HG03108 (cell line): ENCODE results near the gene PTPRE.

Source experiments
- ATAC-seq: cut with Tn5 transposase; IDR thresholded peaks from one replicate; pipeline ENCODE4 v1.9.1; 2021; ENCODE audit warnings: moderate library complexity; ENCODE audit not compliant: unreplicated experiment

The PTPRE gene

GRCh38 chr10:127907411-127908105 lies 655 bp downstream of the PTPRE start:
- ATAC-seq: no peak

GRCh38 chr10:127908106-127908958 lies 1.4 kb downstream of the PTPRE start:
- no peak for ATAC-seq

- ATAC-seq: no peak
These were observed 2.0 kb downstream of the PTPRE start for GRCh38 chr10:127908959-127909267.

DNA sequence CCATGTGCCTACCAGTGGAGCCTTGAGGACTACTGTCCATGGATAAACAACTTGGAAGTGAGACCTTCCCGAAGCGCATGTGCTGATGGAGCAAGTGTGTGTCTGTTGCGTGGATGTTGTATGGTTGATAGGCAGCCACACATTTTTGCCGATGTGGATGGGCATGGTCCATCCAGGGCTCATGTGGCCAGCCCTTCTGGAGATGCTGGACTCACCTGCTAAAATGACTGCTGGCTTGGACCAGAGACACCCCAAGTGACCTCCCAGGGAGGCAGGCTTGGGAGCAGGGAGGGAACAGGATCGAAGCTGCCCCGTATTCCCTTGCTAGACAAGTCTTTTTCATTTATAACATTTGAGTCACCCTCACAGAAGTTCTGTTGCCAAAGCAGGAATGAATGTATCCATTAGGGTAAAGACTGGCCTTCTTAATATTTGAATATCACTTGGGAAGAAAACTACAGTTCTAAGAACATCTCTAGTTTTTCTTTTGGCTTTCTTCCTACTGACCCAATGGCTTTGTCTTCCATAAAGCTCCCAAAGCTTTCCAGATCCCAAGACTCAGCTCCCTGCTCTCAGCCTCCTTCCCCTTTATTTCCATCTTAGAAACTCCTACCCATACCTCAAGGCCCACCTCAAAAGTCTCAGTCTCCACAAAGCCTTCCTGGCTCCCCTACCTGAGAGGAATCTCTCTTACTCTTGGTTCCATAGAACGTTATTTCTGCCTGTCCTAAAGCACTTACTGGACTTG lies 3.0 kb downstream of the PTPRE start:
- ATAC-seq: no peak

DNA sequence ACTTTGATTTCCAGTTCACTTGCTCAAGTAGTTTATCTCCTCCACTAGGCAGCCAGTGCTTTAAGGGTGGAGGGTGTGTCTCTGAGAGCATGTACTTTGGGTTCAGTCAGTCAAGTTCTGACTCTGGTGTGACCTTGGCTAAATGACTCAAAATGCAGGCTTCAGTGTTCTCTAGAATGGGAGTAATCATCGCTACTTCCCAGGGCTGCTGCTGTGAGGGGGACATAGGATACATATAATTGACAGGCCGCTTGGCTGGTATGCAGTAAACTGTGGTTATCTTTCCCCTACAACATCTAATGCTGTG lies 3.5 kb downstream of the PTPRE start:
- no peak for ATAC-seq

- no peak for ATAC-seq
These were observed 4.4 kb downstream of the PTPRE start for GRCh38 chr10:127911218-127911866.

DNA sequence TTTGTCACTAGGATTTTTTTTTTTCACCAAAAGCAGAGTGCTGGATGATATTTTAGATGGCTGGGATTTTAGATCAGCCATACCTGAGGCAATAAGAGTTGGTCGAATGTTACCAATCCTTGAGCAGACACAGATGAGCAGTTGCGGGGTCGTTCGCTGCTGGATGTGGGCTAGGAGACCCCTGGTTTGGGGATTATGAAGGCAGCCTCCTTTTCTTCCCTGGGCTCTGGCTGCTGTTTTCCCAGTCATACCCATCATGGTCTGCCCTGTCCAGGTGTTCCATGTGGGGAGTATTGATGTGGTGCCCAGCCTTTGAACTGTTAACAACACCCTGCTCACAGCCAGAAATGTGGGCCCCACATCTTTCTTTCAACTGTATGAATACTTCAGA lies 5.0 kb downstream of the PTPRE start:
- no peak for ATAC-seq

DNA sequence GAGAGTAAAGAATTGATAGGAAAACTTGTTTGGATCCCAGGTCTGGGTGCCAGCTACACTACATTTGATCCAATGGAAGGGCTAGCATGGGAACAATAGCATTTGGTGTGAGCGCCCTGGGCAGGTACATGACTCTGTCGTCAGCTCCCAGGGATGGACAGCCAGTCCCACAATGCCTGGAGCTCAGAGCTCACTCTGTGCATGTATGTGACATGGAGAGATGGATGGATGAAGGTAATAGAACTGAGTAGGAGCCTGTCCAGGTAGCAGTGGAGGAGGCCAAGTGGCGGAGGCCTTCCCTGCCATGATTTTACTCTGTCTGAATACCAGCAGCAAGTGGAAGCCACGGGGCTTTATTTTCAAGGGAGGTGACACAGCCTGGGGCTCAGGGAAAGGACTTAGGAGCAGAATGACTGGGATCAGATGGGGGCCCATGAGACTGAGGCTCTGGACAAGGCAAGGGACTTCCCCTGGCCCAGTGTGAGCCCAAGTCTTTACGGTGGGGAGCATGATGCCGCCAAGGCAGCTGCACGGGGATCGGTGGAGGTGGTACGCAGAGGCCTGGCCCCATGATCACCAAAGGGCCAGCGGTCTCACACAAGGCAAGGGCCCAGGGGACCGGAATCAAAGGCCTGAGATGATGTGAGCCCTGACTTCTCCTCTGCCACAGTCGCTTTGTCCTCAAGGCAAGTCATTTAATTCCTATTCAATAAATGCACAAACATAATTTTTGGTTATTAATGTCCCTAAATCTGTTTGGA lies 5.9 kb downstream of the PTPRE start:
- ATAC-seq: no peak

DNA sequence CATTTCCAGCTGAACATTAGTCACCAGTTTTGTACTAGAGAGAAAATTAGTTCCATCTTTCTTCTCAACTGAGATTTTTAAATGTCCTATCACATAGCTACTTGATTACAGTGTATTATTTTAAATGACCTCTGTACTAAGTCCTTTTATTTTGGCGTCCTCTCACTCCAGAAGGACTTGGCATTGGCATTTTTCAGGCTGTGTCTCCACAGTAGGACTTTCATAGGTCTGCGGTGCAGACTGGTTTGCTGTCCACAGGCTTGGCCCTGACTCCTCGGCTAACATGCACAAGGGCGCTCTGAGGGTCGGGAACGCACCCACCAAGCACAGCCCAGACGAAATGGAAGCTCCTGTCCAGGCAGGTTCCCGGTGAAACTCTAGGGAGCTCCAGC lies 6.5 kb downstream of the PTPRE start:
- ATAC-seq: no peak

- ATAC-seq: no peak
These were observed 8.4 kb downstream of the PTPRE start for GRCh38 chr10:127915324-127915723.

DNA sequence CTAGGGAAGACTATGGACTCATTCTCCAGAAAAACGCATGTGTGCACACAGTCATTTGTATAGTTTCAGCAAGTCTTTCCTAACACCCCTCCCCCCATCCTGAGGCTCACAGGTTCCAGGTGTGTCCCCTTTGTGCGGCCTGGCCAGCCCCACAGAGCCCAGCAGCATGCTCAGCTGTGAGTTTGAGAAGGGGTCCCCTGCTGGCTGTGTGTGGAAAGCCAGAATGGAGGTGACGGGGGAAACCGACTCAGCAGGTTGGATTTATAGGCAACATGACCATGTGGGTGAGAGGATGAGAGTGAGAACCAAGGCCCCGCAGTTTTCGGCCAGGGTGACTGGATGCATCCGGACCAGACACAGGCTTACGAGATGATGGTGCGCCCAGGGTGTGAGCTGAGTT lies 9.9 kb downstream of the PTPRE start:
- ATAC-seq: no peak

GRCh38 chr10:127918572-127918971 lies 11.7 kb downstream of the PTPRE start:
- no peak for ATAC-seq

DNA sequence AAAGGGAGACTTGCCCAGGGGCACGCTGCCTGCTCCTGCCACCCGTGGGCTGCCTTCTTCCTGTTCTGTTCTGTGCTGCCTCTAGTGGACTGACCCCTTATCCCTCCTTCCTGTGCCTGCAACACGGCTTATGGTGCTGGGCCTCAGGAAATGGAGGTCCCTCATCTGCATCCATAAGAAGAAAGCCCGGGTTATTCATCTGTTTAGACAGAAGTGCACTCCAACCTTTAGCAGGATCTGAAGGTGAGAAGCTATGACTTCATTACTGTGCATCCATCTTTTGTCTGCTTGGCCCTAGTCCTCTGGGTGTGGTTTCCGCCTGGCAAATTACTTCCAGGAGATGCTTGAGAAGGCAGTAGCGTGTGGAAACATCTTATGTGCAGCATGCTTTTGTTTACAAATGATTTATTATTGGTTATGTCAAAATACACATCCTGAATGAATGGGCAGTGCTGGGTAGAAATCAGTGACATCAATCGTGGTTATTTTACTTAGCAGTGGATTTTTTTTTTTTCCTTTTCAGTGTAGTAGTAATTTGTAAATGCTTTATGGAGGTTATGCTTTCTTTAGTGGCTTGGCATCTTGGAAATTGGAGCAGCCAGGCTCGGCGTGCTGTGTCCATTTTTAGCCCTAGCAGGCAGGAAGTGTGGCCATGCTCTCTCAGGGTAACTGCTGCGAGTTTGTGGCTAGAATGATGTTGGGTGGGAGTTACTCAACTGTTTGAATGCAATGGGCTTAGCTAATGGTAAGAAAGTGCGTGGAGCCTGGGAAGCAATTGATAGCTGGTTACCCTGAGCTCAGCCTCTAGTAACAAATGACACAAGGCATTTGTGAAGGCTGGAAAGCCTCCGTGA lies 12.7 kb downstream of the PTPRE start:
- ATAC-seq: no peak

DNA sequence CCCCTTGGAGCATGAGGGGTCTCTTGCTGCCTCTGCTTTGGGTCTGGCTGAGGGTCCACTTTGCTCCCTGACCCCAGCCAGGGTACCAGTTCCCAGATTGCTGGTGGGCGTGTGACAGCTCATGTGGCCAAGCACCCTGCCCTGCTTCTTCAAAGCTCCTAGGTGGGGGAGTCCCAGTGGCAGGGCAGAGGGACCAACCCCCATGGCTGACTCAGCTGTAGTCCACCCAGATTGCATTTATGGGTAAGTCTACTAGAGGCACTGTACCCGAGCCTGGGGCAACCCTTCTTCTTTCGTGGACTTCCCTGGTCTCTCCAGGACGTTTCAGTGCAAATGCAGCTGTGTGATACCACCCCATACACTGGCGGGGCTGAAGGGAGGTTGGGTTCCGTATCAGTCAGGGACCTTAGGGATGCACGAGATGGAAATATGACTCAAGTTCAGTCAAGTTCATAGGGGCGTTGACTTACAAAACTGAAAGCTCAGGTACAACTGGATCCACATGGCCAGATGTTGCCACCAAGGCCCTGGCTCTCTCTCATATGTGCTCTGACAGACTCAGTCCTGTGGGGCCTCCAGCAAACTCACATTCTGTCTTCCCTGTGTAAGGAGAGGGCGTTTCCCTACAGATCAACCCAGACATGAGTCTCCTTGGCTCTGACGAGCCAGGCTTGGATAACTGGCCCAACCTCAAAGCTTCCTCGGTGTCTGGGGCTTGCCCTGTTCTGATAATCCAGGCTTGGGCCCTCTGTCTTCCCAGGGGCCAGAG lies 13.6 kb downstream of the PTPRE start:
- no peak for ATAC-seq

GRCh38 chr10:127921075-127921752 lies 14.3 kb downstream of the PTPRE start:
- no peak for ATAC-seq

DNA sequence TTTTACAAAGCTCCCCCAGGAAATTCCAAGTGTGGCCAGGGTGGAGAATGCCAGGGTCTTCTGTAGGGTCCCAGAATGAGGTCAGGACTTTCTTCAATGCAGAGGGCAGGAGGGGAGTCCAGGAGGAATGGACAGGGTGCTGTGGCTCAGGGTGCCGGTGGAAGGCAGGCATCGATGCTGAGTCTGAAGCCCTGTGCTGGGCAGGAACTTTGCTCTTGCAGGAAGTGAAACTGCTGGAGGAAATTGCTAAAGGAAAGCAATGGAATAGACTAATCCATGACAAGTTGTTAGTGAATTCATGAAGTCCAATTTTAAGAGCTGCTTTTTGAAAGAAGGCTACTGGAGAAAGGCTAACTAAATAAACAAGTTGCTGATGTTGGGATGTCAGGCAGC lies 14.8 kb downstream of the PTPRE start:
- ATAC-seq: no peak

DNA sequence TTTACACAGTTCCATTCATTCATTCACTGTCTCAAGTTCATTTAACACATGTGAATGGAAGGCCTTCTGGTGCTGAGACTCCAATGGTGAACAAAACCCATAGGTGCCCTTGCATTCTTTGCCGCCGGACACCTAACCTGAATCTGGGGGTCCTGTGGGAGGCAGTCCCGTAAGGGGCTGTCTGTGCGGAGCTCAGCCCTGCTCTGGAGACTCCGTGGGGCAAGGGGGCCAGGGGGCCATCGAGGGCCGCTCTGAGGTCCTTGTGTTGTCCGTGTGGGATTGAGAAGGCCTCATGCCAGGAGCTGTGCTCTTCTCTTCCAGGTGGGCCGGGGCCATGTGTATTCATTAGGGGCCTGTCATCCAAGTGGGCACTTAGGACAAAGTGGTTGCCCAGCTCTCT lies 15.3 kb downstream of the PTPRE start:
- ATAC-seq: no peak

DNA sequence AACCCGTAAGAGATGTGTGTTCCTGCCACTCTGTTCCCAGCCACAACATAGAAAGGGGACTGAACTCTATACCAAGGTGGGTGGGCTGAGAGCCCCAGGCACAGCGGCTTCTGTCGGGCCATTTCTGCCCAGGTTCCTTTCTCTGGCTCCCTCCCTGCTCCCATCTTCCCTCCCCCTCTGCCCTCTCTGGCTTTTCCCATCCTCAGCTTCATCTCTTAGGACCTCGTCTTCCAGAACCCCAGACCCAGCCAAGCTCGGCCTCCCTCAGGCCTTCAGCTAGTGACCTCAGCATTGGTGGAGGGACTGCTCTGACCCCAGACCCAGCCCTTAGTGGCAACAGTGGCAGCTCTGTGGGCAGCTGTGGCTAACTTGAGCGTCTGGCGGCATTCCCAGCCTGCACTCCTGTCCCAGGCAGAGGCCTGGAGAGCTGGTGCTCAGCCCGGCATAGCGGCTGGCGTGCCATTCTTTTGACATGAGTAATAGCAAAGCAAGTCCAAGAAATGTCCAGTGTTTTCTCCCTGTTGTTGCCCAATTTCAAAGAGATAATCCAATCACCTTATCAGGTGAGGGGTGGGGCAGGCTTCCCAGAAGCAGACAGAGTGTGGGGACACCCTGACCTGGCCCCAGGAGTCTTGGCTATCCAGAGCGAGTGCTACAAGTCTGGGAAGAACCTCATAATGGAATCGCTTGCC lies 15.9 kb downstream of the PTPRE start:
- no peak for ATAC-seq
